Measurements from ENCODE around the gene ENOX1.

Gene ENOX1

DNA sequence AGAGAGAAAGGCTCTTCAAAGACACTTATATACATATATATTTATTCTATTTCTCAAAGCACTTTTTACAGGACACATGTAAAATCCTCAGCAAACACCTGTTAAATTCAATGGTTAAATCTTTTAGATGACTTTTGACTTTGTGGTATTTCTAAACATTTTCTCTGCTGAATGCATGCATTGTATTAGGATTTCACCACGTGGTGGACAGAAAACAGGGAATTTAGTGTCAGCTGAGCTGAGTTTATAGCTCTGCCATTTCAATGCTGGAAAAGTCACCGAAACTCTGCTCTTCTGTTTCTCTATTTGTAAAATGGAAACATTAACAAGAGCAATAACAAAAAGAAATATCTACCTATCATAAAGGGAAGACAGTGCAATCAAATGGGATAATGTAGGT is 375.6 kb downstream of the ENOX1 start:
- H3K9me2 ChIP-seq (ENCODE audit: low read depth, low read length): no peaks in the 10 kb centered on the region
- no peak overlapping the region for H3K4me2 ChIP-seq (ENCODE audit: low read length)
- H4K20me1 ChIP-seq (ENCODE audit: insufficient read depth, low read length): no peaks in the 10 kb centered on the region
- H3K9ac ChIP-seq (ENCODE audit: low read length): no peak overlapping the region
- H3K27me3 ChIP-seq (ENCODE audit: insufficient read depth, low read length): no peaks in the 10 kb centered on the region
- no peaks in the 10 kb centered on the region for H3K79me2 ChIP-seq (ENCODE audit: insufficient read depth, low read length)
- no peaks in the 10 kb centered on the region for H3K9me3 ChIP-seq (ENCODE audit: low read length)
- H3K27ac ChIP-seq (ENCODE audit: low read depth, low read length, poor library complexity, severe bottlenecking): no peak overlapping the region
- no peak overlapping the region for H2AFZ ChIP-seq (ENCODE audit: low read length)
- H3K4me1 ChIP-seq (ENCODE audit: insufficient read depth, low read length, severe bottlenecking): no peaks in the 10 kb centered on the region
- H3F3A ChIP-seq (ENCODE audit: insufficient read depth, low read length): no peaks in the 10 kb centered on the region
- H3K36me3 ChIP-seq (ENCODE audit: insufficient read depth, low read length): no peaks in the 10 kb centered on the region
- H3K4me3 ChIP-seq (ENCODE audit: low read depth, low read length, poor library complexity, severe bottlenecking): no peak overlapping the region
- no peak for TF ChIP-seq EZH2 (IDR thresholded peaks at IDR 0.05; ENCODE audit: borderline replicate concordance, low read length)
- TF ChIP-seq, protein P1, sequence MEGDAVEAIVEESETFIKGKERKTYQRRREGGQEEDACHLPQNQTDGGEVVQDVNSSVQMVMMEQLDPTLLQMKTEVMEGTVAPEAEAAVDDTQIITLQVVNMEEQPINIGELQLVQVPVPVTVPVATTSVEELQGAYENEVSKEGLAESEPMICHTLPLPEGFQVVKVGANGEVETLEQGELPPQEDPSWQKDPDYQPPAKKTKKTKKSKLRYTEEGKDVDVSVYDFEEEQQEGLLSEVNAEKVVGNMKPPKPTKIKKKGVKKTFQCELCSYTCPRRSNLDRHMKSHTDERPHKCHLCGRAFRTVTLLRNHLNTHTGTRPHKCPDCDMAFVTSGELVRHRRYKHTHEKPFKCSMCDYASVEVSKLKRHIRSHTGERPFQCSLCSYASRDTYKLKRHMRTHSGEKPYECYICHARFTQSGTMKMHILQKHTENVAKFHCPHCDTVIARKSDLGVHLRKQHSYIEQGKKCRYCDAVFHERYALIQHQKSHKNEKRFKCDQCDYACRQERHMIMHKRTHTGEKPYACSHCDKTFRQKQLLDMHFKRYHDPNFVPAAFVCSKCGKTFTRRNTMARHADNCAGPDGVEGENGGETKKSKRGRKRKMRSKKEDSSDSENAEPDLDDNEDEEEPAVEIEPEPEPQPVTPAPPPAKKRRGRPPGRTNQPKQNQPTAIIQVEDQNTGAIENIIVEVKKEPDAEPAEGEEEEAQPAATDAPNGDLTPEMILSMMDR (IDR thresholded peaks at IDR 0.05; ENCODE audit: low read length): no peak

DNA sequence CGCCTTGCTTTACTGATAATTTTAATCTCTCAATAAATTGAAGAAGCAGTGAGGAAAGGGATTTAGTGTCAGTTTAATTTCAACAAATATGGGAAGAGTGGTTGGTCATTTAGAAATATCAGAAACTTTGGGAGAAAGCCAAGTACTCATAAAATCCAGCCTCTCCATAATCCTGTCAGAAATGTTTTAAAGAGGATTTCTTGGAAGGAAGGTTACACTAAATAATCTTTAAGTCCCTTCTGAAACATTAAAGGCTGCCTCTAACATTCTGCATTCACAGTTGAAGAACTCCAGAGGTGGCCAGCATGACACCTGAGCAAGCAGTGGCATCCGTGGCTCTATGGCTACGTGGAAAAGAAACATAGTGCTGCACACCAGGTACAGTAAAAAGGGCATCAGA is 378.5 kb downstream of the ENOX1 start:
- Histone ChIP-seq H3K27me3 (ENCODE audit: insufficient read depth, low read length) (no peaks in the 10 kb centered on the region), H3K9me3 (ENCODE audit: low read length) (no peaks in the 10 kb centered on the region), H3K4me2 (ENCODE audit: low read length) (no peak overlapping the region), H4K20me1 (ENCODE audit: insufficient read depth, low read length) (no peaks in the 10 kb centered on the region), H3F3A (ENCODE audit: insufficient read depth, low read length) (no peaks in the 10 kb centered on the region), H3K4me3 (ENCODE audit: low read depth, low read length, poor library complexity, severe bottlenecking) (no peak overlapping the region), H3K9me2 (ENCODE audit: low read depth, low read length) (no peaks in the 10 kb centered on the region), H2AFZ (ENCODE audit: low read length) (no peak overlapping the region), H3K79me2 (ENCODE audit: insufficient read depth, low read length) (no peaks in the 10 kb centered on the region), H3K4me1 (ENCODE audit: insufficient read depth, low read length, severe bottlenecking) (no peaks in the 10 kb centered on the region), H3K27ac (ENCODE audit: low read depth, low read length, poor library complexity, severe bottlenecking) (no peak overlapping the region), H3K9ac (ENCODE audit: low read length) (no peak overlapping the region), H3K36me3 (ENCODE audit: insufficient read depth, low read length) (no peaks in the 10 kb centered on the region)
- TF ChIP-seq, protein P1 (IDR thresholded peaks at IDR 0.05; ENCODE audit: low read length): no peak
- no peak for TF ChIP-seq EZH2 (IDR thresholded peaks at IDR 0.05; ENCODE audit: borderline replicate concordance, low read length)

DNA sequence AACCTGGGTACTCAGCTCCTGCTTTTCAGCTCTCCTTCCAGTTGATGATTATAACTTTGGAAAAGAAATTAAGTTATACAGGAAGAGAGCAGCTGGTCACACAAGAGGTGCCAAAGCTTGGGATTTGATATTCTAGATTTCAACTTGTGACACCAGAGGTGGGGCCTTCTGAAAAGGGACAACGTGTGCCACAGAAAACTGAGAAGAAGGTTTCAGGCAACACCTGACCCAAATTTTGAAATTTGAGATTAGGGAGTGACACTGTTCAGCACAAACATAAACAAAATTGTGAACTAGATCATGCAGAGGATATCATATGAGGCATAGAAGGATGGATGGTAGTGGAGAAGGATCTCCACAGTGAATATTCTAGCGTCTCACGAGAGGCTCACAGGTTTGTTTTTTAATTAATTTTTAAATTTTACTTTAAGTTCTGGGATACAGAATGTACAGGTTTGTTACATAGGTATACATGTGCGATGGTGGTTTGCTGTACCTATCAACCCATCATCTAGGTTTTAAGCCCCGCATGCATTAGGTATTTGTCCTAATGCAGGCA is 379.7 kb downstream of the ENOX1 start:
- Histone ChIP-seq H3K9me3 (ENCODE audit: low read length) (no peaks in the 10 kb centered on the region), H3K27ac (ENCODE audit: low read depth, low read length, poor library complexity, severe bottlenecking) (no peak overlapping the region), H3K9me2 (ENCODE audit: low read depth, low read length) (no peaks in the 10 kb centered on the region), H3K36me3 (ENCODE audit: insufficient read depth, low read length) (no peaks in the 10 kb centered on the region), H3K9ac (ENCODE audit: low read length) (no peak overlapping the region), H4K20me1 (ENCODE audit: insufficient read depth, low read length) (no peaks in the 10 kb centered on the region), H3K4me2 (ENCODE audit: low read length) (no peak overlapping the region), H3K4me3 (ENCODE audit: low read depth, low read length, poor library complexity, severe bottlenecking) (no peak overlapping the region), H3K79me2 (ENCODE audit: insufficient read depth, low read length) (no peaks in the 10 kb centered on the region), H3K27me3 (ENCODE audit: insufficient read depth, low read length) (no peaks in the 10 kb centered on the region), H2AFZ (ENCODE audit: low read length) (no peak overlapping the region), H3F3A (ENCODE audit: insufficient read depth, low read length) (no peaks in the 10 kb centered on the region), H3K4me1 (ENCODE audit: insufficient read depth, low read length, severe bottlenecking) (no peaks in the 10 kb centered on the region)
- TF ChIP-seq EZH2 (IDR thresholded peaks at IDR 0.05; ENCODE audit: borderline replicate concordance, low read length): no peak
- TF ChIP-seq, protein P1 (IDR thresholded peaks at IDR 0.05; ENCODE audit: low read length): no peak

All from OCI-LY1 (cell line).